GM12875 (cell line): Measurements from ENCODE around the gene DENND5A.

Source experiments
- H3K4me3 ChIP-seq: one replicate; pipeline ENCODE4 v1.5.1; 2011; ENCODE audit warnings: low read depth, low read length, control low read depth
- CTCF ChIP-seq: IDR thresholded peaks from 2 replicates; pipeline ENCODE4 v1.5.1; 2011; ENCODE audit warnings: low read depth, mild to moderate bottlenecking, control low read depth, inconsistent platforms, low read length, moderate library complexity, borderline replicate concordance; ENCODE audit not compliant: insufficient read depth

Gene DENND5A

GRCh38 chr11:9089636-9090035, 175.5 kb downstream of the DENND5A start:
- H3K4me3 ChIP-seq, result no peak overlapping the region
- no peak for TF ChIP-seq CTCF

- H3K4me3 ChIP-seq, result no peak overlapping the region
- TF ChIP-seq CTCF, result no peak
These were observed 176.1 kb downstream of the DENND5A start for GRCh38 chr11:9089061-9089460.
